ENCODE measurements around the gene TRAIP.

Gene TRAIP

DNA sequence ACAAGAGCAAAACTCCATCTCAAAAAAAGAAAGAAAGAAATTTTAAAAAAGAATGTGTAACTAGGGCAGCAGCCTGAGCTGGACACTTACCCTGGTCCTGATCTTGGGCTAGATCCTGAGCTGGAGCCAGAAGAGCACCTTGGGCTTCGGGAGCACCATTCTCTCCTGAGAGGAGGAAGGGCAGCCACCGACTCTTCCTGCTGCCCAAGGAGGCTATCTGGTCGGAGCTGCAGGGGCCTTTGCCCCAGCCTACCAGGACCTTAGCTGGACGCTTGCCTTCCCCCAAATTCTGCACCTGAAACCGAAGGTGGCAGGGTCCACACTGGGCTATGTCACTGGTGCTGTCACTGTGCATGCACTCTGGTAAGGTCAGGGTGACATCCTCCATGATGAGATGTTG is 20.2 kb upstream of the TRAIP start:
- no peak for DNase-seq (ENCODE audit: low read depth, low spot score)

DNA sequence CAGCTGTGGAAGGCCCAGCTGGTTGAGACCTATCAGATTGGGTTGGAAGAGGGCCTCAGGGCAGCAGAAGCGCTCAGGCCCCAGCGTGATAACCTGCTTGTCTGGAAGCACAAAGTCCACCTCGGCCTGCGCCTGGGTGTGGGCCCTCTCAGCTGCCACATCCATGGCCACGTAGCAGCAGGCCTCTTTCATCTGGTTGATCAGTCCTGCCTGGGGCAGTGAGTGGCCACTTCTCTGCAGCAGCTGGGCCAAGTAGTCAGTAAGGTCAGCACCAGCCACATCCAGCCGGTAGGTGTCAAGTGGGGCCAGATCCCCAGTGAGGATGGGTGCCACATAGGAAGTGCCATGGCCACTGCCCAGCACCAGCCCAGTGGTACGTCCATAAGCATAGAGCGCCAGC is 17.3 kb upstream of the TRAIP start:
- no peak for DNase-seq (ENCODE audit: low read depth, low spot score)

DNA sequence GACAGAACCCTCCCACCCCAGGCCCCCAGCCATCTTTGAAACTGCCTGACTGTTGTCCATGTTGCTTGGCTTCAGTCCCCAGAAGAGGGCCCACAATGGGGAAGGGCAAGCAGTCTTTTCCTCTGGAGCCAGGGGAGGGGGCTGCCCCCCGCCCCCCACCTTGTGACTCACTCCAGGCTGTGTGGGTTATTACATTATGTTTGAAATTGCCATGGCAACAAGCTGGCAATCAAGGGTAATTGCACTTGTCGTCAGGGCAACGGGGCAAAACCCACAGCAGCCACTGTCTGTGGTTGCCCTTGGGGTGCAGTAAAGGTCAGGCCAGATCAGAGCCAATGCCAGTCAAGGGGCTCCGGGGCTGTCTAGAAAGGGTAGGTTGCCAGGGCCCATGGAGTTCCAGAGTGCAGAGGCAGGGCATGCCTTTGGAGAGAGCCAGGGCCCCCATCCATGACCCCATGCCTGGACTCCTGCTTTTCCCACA is 16.5 kb upstream of the TRAIP start:
- no peak for DNase-seq (ENCODE audit: low read depth, low spot score)

DNA sequence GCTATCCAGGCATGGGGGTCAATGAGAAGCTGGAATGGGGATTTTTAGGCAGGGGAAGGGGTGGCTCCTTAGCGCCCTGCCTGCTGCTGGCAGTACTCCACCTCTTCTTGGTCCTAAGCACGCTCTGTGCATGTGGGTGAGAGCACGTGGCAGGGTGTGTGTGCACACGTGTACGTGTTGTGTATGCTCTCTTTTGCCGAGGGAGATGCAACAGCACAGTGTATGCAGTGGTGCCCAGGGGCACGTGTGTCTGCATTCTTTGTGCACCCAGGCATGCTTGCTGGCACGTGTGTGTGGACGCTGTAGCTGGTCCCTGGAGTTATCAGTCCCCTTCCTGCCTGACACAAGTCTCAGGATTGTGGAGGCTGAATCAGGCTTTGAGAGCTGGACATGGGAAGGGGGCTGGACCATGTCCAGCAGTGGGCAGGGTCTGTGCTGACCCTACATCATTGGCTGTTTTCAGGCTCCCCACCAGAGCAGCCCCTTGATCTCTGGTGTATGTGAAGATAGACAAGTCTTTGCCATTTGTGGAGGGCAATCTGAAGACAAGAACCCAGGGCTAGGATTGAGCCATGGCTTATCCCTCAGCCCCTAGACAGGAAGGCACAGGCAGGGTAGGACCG is 15.3 kb upstream of the TRAIP start:
- no peak for DNase-seq (ENCODE audit: low read depth, low spot score)

DNA sequence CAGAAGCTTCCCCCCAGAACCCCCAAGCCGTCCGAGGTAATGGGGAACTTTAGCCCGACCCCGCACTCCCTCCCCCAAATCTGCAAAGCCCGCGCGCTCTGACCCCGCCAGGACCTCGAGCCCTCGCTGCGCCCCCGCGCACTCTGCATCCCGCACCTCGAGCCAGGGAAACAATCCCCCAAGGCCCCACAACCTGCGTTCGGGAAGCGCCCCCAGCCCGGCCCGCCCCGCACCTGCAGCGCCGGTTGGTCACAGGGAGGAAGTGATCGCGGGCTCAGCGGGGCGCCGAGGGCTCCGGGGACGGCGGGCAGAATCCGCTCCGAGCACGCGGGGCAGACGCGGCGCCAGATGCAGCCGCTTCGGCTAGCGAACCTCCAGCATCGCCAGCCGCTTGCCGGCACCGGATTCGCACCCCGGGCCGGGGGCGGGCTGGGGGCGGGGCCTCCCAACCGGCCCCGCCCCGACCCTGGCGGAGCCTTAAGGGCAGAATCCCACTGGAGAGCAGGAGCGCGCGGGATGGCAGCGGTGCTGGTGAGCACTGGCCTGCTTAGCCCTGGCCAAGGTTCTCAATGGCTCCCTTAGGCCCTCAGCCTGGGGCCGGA is 13.3 kb upstream of the TRAIP start, which contains the start of gene CAMKV:
CAMKV (minus strand) TSS at position 382 of the 602 bp plus-strand sequence. CDS start 7,518 bp downstream, outside the sequence.
- DNase-seq (ENCODE audit: low read depth, low spot score), result no peak

DNA sequence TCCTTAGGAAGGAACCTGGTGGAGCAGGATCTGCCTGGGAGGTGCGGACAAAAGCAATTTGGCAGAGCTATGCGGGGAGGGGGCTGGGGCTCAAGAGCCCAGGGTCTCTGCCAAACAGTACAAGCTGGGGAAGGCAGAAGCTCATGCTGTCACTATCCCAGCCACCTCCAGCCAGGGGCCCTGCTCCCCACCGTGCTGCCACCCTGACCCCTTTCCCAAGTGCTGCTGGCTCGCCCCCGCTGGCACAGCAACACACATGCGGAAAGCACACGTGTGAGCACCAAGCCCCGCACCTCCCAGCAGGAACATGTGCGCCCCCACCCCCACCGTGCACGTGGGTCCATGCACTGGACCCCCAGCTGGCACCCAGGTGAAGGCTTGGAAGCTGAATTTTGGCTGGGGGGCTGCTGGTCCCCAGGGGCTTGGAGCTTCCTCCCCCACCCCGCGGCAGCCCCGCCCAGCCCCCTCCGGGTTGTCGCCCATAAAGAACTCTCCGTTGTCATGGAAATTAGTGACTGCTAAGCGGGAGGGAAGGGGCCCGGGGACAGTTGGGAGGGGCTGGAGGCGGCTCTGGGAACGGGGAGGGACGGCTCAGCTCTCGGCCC is 12.6 kb upstream of the TRAIP start:
- no peak for DNase-seq (ENCODE audit: low read depth, low spot score)

DNA sequence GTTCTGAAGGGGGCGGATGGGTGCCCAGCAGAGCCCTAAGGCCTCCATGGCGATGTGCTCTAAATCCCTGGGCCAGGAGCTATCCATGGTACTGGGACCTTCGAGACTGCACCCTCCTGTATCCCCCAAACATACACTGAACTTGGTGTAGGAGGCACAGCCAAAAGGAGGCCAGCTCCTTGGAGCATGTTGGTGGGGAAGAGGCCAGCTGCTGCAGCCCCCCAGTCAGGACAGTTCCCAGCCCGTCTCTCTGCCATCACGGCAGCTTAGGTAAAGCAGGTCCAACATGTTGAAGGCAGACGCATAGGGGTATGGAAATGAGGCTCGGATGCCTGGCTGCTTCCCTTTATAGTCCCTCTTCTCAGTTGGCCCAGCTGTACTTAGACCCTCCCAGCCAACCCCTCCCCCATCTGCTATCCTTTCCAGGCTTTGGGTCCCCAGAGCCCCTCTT is 11.5 kb upstream of the TRAIP start:
- no peak for DNase-seq (ENCODE audit: low read depth, low spot score)

DNA sequence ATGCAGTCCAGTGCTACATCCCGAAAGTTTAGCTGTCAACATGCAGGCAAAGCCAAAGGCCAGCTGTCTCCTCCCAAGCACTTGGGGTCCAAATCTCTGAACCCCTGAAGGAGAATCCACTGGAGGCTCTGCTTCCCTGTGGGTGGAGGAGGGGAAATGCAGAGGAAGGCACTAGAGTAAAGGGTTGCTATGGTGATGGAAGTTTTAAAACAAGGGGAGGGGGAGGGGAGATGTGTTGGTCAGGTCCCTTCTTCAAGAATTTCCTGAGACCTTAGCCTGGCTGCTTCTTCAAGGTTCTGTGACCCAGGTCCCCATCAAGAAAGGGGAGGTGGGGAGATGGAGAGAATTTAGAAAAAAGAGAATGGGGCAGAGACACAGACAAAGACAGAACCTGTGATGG is 11.0 kb upstream of the TRAIP start:
- no peak for DNase-seq (ENCODE audit: low read depth, low spot score)

DNA sequence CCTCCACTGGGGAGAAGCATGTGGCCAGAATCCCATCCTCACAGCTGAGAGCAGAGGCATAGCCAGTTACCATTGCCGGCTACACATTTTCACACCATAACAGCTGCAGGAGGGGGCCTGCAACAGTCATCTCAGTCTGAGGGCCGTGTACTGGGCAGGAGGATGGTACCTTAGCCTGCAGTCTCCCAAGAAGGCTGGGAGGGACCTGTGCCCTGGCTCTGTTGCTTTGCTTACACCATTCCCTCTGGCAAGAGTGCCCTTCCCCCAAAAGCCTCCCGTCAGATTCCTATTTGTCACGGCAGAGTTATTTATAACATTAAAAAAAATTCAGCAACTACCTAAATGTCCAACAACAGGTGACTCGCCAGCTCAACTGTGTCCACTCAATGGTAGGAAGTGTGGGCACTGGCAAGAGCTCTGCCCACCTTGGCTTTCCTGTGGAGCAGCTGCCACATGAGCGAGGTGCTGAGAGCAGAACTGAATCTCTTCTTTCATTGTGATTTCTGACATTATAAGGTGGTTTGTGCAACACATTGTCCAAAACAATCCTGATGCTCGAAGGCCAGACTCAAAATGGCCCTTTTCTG is 8.9 kb upstream of the TRAIP start:
- no peak for DNase-seq (ENCODE audit: low read depth, low spot score)

DNA sequence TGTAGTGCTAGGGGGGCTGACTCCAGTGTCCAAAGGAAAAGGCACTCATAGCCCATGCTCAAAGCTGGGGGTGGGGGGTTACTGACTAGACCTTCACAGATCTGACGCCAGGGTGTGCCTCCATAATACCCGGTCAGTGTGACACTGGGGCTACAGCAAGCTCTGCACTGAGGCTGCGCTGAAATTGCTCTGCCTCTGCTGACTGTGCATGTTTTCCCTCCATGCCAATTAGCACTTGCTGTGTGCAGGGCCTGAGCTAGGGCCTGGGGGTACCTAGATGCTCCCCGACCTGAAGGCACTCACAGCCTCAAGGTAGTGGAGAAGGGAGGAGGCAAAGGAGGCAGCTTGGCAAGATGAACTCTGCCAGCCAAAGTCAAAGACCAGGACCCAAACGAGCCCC is 8.1 kb upstream of the TRAIP start:
- DNase-seq (ENCODE audit: low read depth, low spot score), result no peak

DNA sequence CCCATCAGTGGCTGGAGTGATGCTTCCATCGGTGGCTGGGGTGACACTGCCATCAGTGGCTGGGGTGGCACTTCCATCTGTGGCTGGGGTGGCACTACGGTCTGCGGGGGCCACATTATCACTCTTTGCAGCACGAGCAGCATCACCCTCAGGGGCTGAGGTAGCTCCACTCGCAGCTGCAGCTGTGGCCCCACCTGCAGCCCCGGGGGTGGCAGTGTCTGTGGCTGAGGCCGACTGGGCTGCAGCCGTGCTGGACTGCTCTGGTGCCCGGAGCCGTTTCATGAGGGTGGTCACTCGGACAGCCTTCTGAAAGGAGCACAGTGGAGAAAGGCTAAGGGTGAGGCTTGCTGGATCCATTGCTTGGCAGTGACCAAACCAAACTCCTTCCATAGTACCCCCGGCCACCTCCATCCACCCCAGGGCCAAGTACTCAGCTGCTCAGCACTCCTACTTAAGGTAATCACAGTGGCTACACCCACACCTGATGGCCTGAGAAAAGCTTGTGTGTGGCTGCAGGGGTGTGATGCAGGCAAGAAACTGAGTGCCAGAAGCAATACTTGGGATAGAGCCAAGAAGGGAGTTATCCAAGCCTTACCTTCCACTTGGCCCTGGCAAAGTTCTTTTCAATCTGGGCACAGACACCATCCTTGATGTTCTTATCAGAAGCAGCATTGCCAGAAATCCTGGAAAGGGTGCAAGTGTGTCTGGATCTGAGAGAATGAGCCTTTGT is 3.4 kb upstream of the TRAIP start:
- DNase-seq (ENCODE audit: low read depth, low spot score), result no peak

DNA sequence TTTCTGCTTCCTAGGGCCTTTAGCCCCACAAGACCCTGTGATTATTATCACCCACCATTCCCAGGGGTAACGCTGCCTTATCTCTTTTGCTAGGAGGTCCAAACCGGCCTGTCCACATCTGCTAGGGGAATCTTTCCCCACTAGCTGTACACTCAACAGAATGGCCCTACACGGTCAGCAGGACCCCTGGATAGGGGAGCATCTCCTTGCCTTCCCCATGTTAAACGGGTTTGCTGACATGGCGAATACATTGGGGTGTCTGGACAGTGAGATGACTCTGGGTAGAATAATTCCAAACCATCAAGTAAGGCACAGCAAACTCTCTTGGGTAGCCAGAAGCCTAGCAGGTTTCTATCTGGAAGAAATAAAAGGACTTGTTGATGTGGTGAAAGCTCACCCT is 702 bp downstream of the TRAIP start:
- no peak for DNase-seq (ENCODE audit: low read depth, low spot score)

DNA sequence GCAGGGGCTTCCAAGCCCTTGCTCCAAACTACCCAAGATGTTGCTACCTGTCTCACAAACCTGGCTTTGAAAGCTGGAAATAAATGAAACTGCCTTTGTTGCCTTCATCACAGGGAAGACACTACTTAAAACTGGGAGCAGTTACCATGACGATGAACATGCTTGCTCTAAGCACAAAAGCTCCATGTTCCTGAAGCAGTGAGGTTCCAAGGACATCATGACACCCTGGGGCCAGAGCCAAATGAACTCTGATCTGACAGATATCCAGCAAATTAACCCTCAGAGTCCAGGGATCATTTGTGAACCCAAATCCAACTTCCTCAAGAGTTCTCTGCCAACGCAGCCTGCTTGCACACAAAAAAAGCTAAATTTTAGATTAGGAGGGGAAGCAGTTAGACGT is 10.7 kb downstream of the TRAIP start:
- DNase-seq (ENCODE audit: low read depth, low spot score), result no peak

DNA sequence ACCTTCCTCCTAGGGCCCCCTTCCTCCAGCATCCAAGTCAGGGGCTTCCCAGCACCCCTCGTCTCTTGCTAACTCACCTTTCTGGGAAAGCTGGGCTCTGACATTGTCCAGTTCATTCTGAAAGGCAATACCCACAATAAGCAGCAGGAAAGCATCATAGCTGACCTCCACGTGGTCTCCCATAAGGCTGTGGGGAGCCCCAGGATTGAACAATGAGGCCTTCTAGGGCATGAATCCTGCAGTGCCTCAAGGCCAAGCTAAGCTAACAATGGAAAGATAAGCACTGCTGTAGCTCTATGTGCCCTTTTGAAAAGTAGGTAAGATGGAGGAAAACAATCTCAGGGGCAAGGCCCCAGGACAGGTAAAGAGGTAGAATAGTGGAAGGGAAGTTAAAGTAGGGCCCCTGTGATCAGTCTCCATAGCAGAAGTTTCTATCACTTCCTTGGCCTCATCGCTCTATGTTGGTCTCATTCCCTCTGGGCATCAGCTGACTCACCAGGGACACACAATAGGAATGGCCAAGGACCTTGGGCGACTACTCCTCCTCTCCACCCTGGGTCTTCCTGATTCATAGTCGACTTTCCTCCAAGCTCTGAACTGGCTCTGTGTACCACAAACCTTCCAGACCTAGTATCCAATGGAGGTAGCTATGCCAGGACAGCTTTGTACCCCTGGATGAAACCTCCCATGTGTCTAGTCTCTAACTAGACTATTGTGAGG is 11.7 kb downstream of the TRAIP start:
- no peak for DNase-seq (ENCODE audit: low read depth, low spot score)

DNA sequence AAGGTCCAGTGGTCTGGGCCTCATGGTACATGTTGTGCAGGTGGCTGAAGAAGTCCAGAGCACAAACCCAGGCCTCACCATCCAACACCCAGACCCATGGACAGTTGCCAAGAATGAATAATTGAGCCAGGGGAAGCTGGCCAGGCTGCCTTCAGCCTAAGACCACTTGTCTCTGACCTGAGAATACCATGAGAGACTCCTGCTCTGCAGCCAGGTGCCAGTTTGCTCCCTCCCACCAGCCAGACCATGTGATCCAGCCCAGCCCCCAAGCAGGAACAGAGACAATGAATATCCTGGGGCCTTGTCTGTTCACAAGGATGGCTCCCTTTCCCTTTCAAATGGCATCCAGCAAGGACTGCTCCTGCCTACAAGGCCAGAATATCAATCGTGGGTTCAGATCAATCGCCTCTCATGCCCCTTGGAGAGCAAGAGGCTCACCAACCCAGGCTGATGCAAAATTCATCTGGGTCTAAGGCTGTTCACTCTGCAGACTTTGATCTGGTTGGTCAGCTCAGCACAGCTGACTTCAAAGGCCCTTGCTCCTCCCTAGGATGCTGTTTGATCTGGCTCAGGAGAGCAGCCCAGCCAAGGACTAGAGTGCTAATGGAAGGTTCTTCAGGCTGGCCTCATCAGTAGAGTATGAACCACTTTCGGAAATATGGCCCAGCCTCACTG is 13.4 kb downstream of the TRAIP start:
- DNase-seq (ENCODE audit: low read depth, low spot score), result no peak

DNA sequence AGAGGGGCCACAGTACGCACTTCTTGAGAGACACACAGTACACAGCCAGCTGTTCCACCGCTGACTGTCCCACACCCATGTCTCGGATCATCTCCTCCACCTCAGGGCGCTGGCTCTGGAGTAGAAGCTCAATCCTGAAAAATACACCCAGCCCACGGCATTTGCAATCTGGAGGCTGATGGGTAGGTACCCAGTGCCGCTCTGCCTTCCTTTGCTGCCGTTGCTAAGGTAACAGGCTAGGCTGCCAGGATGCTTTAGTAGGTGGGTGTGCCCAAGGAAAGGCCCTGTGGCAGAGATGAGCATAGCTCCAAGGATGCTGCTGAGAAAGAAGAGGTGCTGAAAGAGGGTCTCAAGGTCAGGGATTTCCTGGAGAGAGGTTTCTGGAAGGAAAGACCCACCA is 14.6 kb downstream of the TRAIP start:
- DNase-seq (ENCODE audit: low read depth, low spot score), result no peak

DNA sequence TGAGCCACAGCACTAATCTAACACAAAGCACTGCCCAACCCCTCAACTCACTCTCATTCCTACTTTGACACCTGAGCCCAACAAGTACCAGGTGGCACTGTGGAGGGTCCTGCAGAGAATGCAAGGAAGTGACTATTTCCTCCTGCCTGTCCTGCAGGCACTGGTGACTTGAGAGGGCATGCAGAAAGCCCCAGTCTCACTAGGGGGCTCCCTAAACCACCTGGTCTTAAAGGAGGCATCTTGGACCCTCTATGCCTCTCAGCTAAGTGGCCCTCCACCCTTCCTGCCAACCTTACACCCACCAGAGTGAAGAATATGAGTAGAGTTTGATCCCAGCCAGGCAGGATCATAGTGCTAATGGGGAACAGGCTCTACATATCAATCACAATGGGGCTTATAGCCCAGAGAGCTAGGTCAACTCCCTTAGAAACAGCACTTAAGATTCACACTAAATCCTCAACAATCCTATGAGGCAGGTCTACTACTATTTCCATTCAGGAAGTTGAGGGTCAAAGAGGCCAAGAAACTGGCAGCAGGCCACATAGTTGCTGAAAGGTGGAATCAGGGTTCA is 15.2 kb downstream of the TRAIP start:
- no peak for DNase-seq (ENCODE audit: low read depth, low spot score)

DNA sequence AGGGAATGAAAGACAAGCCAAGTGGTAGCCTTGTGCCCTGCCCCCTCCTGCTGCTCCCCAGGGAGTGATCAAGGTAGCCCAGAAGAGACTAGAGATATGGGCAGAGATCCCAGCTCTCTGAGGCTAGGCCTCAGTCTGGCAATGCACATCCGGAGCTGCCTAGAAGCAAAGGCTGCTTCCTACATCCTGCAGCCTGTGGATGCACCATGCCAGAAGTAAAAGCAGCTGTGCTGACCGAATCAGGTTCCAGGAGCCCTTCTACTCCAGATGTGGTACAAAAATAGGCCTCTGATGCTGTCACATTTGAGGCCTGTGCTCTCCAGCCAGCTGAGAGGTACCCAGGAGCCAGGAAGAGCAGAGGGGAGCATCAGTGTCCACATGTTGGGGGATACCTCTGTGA is 16.0 kb downstream of the TRAIP start:
- no peak for DNase-seq (ENCODE audit: low read depth, low spot score)

DNA sequence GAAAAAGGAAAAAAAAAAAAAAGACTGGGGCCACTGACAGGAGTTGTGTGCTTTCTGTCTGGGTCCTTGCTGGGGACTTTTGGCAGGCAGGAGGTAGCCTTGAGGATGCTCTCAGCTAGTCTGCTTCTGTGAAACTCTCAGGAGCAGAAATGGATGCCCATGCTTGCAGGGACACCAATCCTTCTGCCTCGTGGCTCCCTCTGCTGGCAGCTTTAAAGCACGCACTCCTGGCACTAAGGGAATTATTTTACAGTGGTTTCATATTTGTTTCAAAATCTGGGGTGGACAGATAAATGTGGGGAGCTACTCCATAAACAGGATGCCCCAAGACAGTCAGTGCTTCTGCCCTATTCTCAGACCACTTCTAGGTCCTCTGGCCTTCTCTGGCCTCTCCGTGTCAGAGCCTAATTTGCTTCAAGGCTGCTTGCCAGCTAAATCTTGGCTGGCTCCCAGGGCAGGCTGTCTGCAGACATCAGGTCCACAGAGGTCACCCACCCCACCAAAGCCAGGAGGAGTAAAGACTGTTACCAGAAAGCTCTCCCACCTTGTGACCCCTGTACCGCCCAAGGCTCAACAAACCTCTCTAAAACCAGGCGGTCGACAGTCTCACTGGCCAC is 17.1 kb downstream of the TRAIP start:
- DNase-seq (ENCODE audit: low read depth, low spot score), result peak; percentile 72

DNA sequence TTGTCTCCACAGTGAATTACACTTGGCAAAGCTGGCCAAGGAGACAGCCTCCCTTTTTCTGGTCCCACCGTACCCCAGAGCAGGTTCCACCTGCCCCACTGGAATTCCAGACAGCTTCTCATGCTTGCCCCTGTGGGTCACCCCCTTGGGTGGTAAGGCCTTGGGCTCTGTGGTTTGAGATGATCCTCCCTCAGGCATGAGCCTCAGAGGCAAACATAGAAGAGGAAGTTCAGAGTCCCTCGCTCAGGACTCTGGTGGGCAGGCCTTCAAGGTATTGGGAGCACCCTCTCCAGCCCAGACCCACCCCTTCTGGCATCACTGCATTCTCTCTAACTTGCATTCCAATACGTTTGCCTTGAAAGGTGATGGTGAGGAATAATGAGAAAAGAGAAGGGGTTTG is 25.0 kb downstream of the TRAIP start:
- DNase-seq (ENCODE audit: low read depth, low spot score), result no peak

Data from smooth muscle cell of the brain vasculature (primary cell).